ENCODE data around the gene ZNF785. TPM values are rescaled to one million over a fixed set of nuclear protein-coding genes. Genes with fewer than 3 reads are reported as not detected.

ZNF785 gene
- total and polyA plus RNA-seq, 2 of the 13 experiments (the other 11 are each of a cell fraction or from before 2014, with no cell fraction given), result 0.01 TPM; not detected in 1

GRCh38 chr16:30557707-30557956 lies 27.9 kb downstream of the ZNF785 start (continued):
- TF ChIP-seq NCOR1 (IDR thresholded peaks at IDR 0.05; ENCODE audit: borderline replicate concordance, low read length) (no peak), JARID2 (CRISPR knock-in tag; IDR thresholded peaks at IDR 0.05; ENCODE audit: insufficient replicate concordance) (no peak), IKZF1 (IDR thresholded peaks at IDR 0.05) (no peak), ZNF253 (CRISPR knock-in tag; IDR thresholded peaks at IDR 0.05; ENCODE audit: borderline replicate concordance) (no peak), MIXL1 (CRISPR knock-in tag; IDR thresholded peaks at IDR 0.05) (no peak), IRF2 (CRISPR knock-in tag; IDR thresholded peaks at IDR 0.05) (0 out of 2 replicates have a peak, but pooled peaks have one; percentile 14), ELF3 (CRISPR knock-in tag; IDR thresholded peaks at IDR 0.05) (no peak), ZNF703 (CRISPR knock-in tag; IDR thresholded peaks at IDR 0.05; ENCODE audit: borderline replicate concordance) (no peak; the same call in 1 of the 2 replicates), REXO4 (CRISPR knock-in tag; IDR thresholded peaks at IDR 0.05; ENCODE audit: borderline replicate concordance) (no peak), HOXA7 (CRISPR knock-in tag; IDR thresholded peaks at IDR 0.05) (no peak), TOPORS (CRISPR knock-in tag; IDR thresholded peaks at IDR 0.05) (no peak), DBP (CRISPR knock-in tag; IDR thresholded peaks at IDR 0.05; ENCODE audit: not compliant biosample characterization) (no peak), SRF (IDR thresholded peaks at IDR 0.05; ENCODE audit: low read depth, low read length) (no peak), ZNF138 (CRISPR knock-in tag; IDR thresholded peaks at IDR 0.05; ENCODE audit: low read depth) (no peak), ZNF44 (CRISPR knock-in tag; IDR thresholded peaks at IDR 0.05) (no peak), NCOA5 (CRISPR knock-in tag; IDR thresholded peaks at IDR 0.05) (no peak), NBN (conservative IDR thresholded peaks at IDR 0.05) (no peak), ATF7-NPFF (CRISPR knock-in tag; IDR thresholded peaks at IDR 0.05; ENCODE audit: low read depth) (no peak), ZNF841 (CRISPR knock-in tag; IDR thresholded peaks at IDR 0.05; ENCODE audit: borderline replicate concordance) (no peak), NFKBIZ (CRISPR knock-in tag; IDR thresholded peaks at IDR 0.05) (no peak), ZNF383 (CRISPR knock-in tag; IDR thresholded peaks at IDR 0.05; ENCODE audit: borderline replicate concordance) (no peak), ZNF260 (CRISPR knock-in tag; IDR thresholded peaks at IDR 0.05; ENCODE audit: borderline replicate concordance, low read depth) (no peak), FOXM1 (CRISPR knock-in tag; IDR thresholded peaks at IDR 0.05) (no peak), SMAD1 (CRISPR knock-in tag; IDR thresholded peaks at IDR 0.05; ENCODE audit: borderline replicate concordance, low read depth) (no peak), ZNF766 (CRISPR knock-in tag; IDR thresholded peaks at IDR 0.05; ENCODE audit: borderline replicate concordance) (0 out of 2 replicates have a peak, but pooled peaks have one; percentile 78), TAF15 (IDR thresholded peaks at IDR 0.05; ENCODE audit: low read depth, low read length, poor library complexity, severe bottlenecking) (no peak), JUN (CRISPR knock-in tag; IDR thresholded peaks at IDR 0.05) (no peak), FOXP1 (IDR thresholded peaks at IDR 0.05) (no peak), FOXP1 (CRISPR knock-in tag; IDR thresholded peaks at IDR 0.05) (no peak), PTBP1 (IDR thresholded peaks at IDR 0.05; ENCODE audit: low read depth, low read length, poor library complexity, severe bottlenecking) (no peak), ZNF567 (CRISPR knock-in tag; IDR thresholded peaks at IDR 0.05; ENCODE audit: borderline replicate concordance) (no peak), ZNF3 (CRISPR knock-in tag; IDR thresholded peaks at IDR 0.05) (no peak), ZNF607 (CRISPR knock-in tag; IDR thresholded peaks at IDR 0.05; ENCODE audit: borderline replicate concordance) (0 out of 2 replicates have a peak, but pooled peaks have one; percentile 11)
- TF ChIP-seq, protein P1, sequence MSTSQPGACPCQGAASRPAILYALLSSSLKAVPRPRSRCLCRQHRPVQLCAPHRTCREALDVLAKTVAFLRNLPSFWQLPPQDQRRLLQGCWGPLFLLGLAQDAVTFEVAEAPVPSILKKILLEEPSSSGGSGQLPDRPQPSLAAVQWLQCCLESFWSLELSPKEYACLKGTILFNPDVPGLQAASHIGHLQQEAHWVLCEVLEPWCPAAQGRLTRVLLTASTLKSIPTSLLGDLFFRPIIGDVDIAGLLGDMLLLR (CRISPR knock-in tag; IDR thresholded peaks at IDR 0.05), result peak; percentile 42
- TF ChIP-seq, protein P2, sequence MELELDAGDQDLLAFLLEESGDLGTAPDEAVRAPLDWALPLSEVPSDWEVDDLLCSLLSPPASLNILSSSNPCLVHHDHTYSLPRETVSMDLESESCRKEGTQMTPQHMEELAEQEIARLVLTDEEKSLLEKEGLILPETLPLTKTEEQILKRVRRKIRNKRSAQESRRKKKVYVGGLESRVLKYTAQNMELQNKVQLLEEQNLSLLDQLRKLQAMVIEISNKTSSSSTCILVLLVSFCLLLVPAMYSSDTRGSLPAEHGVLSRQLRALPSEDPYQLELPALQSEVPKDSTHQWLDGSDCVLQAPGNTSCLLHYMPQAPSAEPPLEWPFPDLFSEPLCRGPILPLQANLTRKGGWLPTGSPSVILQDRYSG (CRISPR knock-in tag; IDR thresholded peaks at IDR 0.05), result no peak
